Activated CD4-positive, alpha-beta memory T cell treated with anti-CD3 and anti-CD28 coated beads for 36 hours (primary cell): ENCODE results near the gene TRIM66. TPM values are rescaled to one million over a fixed set of nuclear protein-coding genes. Genes with fewer than 3 reads are reported as not detected.
A peak's percentile ranks its signal among the peaks of the same experiment; 100 is the strongest.

ENCODE experiments used
- CTCF ChIA-PET: fragments of 350-600 bp; sonication (Branson Sonifier 250); formaldehyde crosslinking; loops from one replicate; lab custom pipeline; 2021; ENCODE audit warnings: antibody characterized with exemption, inconsistent platforms; lab: Charles Lee
- POLR2A ChIA-PET: fragments of 350-600 bp; sonication (Branson Sonifier 250); formaldehyde crosslinking; loops from one replicate; lab custom pipeline; 2021; ENCODE audit warnings: antibody characterized with exemption; lab: Charles Lee
- DNase-seq: peaks from one replicate; pipeline ENCODE4 v3.0.0-alpha.2; 2020
- H3K27ac Mint-ChIP-seq: one replicate; pipeline ENCODE4 v1.8.0; 2021; ENCODE audit warnings: mixed read lengths
- H3K27me3 Mint-ChIP-seq: one replicate; pipeline ENCODE4 v1.8.0; 2021; ENCODE audit warnings: mixed read lengths
- H3K36me3 Mint-ChIP-seq: one replicate; pipeline ENCODE4 v1.8.0; 2021; ENCODE audit warnings: mixed read lengths
- H3K4me1 Mint-ChIP-seq: one replicate; pipeline ENCODE4 v1.8.0; 2021; ENCODE audit warnings: low read depth, mixed read lengths
- H3K4me3 Mint-ChIP-seq: one replicate; pipeline ENCODE4 v1.8.0; 2021; ENCODE audit warnings: mild to moderate bottlenecking, mixed read lengths
- H3K9me3 Mint-ChIP-seq: one replicate; pipeline ENCODE4 v1.8.0; 2021; ENCODE audit warnings: mixed read lengths
- intact Hi-C: fragments of 100-400 bp; cut with micrococcal nuclease; formaldehyde crosslinking; loops from one replicate; pipeline ENCODE4 v1.15.1; 2023
- total RNA-seq, 2 experiments: library from RNA; stranded (reverse); gene quantifications; one replicate each; pipeline ENCODE4 v1.2.3, GENCODE V29; 2021

TRIM66 gene
- total RNA-seq, 2 experiments from 2014 or later: 18.3 to 24.2 TPM

DNA sequence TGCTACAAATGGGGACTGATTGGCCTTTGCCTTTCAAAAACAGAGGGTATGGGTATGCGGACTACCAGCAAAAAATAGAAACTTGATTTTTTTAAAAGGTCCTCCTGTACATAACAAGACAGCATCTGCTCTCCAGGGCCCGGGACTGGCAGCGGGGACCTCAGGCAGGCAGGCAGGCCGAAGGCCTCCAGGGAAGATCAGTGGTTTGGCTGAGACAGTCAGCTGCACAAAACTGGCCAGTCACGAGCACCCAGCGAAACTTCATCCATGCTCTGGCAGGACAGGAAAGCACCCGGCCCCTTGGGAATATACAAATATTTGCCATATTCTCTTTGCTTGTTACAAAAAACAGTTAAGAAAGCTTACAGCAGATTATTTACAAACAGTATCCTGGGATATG is 11.1 kb upstream of the TRIM66 start:
- H3K4me3 Mint-ChIP-seq: no peak overlapping the region
- H3K27me3 Mint-ChIP-seq: no peaks in the 10 kb centered on the region
- H3K4me1 Mint-ChIP-seq: peaks cover 14% of the 10 kb centered on the region
- H3K9me3 Mint-ChIP-seq: no peaks in the 10 kb centered on the region
- H3K36me3 Mint-ChIP-seq: peaks cover 28% of the 10 kb centered on the region
- POLR2A ChIA-PET: no interaction called here
- H3K27ac Mint-ChIP-seq: no peak overlapping the region
- CTCF ChIA-PET: no interaction called here
- intact Hi-C loops: no loop called here
- DNase-seq: no peak

DNA sequence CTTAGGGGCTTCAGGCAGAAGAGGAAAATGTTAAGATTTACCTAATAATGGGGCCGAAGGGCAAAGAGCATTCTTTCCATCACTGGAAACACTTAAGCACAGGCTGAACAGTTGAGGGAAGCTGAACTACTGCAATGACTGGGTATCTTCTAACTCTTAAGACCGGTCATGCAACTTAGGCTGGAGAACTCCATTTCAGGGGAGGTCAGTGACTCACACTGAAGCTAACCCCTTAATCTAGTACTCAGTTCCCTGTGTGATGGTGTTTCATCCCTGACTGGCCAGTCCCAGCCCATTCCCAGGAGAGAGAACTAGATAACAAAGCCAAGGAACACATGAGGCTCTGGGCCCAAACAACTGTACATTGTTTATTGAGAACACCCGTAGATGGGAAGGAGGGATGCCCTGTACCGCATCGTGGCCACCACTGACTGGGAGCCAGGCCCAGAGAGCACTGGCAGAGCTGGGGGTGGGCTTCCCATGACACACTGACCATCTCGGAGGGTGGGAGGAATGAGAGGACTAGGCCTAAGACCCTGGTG is 10.6 kb upstream of the TRIM66 start:
- intact Hi-C loops: no loop called here
- CTCF ChIA-PET: no interaction called here

DNA sequence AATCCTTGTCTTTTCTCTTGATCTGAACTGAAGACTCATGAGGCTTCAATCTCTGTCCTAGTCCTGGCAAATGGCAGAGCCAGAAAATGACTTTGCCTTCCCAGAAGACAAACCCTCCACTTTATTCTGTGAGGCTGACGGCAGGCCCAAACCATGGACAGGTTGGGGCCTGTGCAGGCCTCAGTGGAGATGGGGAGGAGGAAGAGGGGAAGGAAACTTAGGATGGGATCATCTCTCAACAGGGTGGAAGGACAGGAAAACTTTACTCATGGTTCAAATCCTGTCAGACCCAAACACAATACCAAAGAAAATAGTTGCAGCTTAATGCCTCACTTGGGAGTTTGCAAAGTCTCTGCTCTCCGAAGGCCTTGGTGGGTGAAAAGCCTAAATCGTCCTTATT is 10.0 kb upstream of the TRIM66 start:
- POLR2A ChIA-PET: interaction anchor here (2.7 kb wide), 1 partner anchor 10 kb away, joined by 14 read pairs; the partner anchor contains the start of genes RPL27A and TRIM66
- no peak for DNase-seq

More for the DNA sequence above, 10.6 kb upstream of the TRIM66 start:
- no peak overlapping the region for H3K27ac Mint-ChIP-seq
- H3K4me1 Mint-ChIP-seq: peaks cover 19% of the 10 kb centered on the region
- H3K36me3 Mint-ChIP-seq: peaks cover 32% of the 10 kb centered on the region
- H3K27me3 Mint-ChIP-seq: no peaks in the 10 kb centered on the region
- no peak for DNase-seq
- POLR2A ChIA-PET: no interaction called here
- no peaks in the 10 kb centered on the region for H3K9me3 Mint-ChIP-seq
- no peak overlapping the region for H3K4me3 Mint-ChIP-seq

DNA sequence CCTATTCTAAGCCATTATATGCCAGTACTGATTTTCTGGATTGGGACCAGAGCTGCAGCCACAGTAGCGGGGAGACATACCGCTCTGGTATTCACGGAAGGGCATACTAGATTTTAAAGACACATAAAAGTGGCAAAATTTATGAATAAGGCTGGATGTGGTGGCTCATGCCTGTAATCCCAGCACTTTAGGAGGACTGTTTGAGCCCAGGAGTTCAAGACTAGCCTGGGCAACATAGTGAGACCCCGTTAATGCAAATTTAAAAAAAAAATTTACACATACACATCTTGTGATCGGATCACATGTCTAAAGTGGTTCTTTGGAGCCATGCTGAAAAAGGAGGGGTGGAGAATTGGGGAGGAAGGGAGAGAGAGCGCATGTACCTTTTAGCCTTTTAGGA is 9.1 kb upstream of the TRIM66 start:
- CTCF ChIA-PET: no interaction called here
- intact Hi-C loops: no loop called here
- peaks cover 43% of the 10 kb centered on the region for H3K36me3 Mint-ChIP-seq

More for the DNA sequence above, 10.0 kb upstream of the TRIM66 start:
- peaks cover 25% of the 10 kb centered on the region for H3K4me1 Mint-ChIP-seq
- intact Hi-C loops: no loop called here
- CTCF ChIA-PET: no interaction called here
- H3K9me3 Mint-ChIP-seq: no peaks in the 10 kb centered on the region
- no peak overlapping the region for H3K27ac Mint-ChIP-seq
- H3K4me3 Mint-ChIP-seq: no peak overlapping the region
- H3K27me3 Mint-ChIP-seq: no peaks in the 10 kb centered on the region
- H3K36me3 Mint-ChIP-seq: peaks cover 36% of the 10 kb centered on the region

DNA sequence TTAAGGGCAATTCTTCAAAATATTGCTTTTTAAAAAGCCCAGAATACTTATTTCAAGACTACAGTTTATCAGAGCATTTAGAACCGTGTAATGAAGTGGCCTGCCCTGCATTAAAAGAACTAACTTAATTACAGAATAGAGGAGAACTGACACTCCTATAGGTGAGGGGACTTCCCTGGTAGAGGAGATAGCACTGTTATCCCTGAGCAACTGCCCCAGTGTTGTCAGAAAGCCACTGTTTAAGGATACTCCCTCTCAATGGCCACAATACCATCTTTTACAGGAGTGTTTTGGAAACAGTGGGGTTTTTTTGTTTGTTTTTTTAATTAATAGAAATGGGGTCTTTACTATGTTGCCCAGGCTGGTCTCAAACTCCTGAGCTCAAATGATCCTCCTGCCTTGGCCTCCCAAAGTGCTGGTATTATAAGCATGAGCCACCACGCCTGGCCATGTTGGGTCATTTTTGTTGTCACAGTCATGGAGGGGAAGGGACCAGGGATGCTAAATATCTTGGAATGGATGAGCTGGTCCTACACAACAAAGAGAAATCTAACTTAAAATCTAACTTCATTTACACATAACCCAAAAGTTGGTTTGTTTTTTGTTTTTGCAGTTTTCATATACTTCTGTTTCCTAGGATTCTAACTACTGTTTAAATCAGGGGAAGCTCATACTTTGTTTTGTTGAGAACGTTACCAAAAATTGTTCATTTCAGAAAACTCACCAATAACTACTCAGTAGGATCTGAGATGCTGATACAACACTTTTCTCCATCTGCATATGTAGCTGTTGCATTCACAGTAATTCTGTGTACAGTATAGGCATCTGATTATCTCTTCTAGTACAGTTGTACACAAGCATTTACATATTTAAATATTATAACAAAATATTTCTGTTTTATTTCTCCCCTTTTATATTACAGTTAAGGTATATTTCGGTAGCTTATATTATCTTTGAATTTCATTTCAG is 8.2 kb upstream of the TRIM66 start:
- CTCF ChIA-PET: interaction anchor here (0.9 to 3.5 kb wide), 2 partner anchors 123 to 269 kb away, joined by 6 to 12 read pairs; no protein-coding TSS in a partner anchor
- peaks cover 41% of the 10 kb centered on the region for H3K4me1 Mint-ChIP-seq

More for the DNA sequence above, 9.1 kb upstream of the TRIM66 start:
- Mint-ChIP-seq H3K27ac (no peak overlapping the region), H3K4me3 (no peak overlapping the region), H3K4me1 (peaks cover 33% of the 10 kb centered on the region), H3K27me3 (no peaks in the 10 kb centered on the region), H3K9me3 (no peaks in the 10 kb centered on the region)
- POLR2A ChIA-PET: interaction anchor here (2.7 kb wide), 1 partner anchor 9 kb away, joined by 14 read pairs; the partner anchor contains the start of genes RPL27A and TRIM66
- DNase-seq: no peak

DNA sequence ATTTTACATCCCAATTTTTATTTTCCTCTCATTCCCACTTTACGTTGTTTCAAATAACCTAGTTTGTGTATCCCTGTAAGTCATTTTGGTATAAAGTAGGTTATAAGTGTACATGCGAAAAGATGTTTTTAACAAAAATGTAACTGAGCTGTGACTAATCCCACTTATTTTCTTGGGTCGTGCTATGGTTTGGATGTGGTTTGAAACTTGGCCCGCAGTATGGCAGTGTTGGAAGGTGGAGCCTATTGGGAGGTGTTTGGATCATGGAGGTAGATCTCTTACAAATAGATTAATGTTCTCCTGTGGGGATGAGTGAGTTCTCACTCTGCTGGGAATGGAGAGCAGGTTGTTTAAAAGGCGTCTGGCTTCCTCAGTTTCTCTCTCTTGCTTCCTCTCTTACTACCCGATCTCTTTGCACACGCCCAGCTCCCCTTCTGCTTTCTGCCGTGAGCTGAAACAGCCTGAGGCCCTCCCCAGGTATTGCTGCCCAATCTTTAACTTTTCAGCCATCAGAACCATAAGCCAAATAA is 7.3 kb upstream of the TRIM66 start:
- peak overlapping the region; percentile 88 for H3K27ac Mint-ChIP-seq
- peak overlapping the region; percentile 97 for H3K4me3 Mint-ChIP-seq
- POLR2A ChIA-PET: interaction anchor here (0.6 to 2.7 kb wide), 3 partner anchors 7 to 136 kb away, joined by 3 to 14 read pairs (median 4); partner anchors contain the start of genes RPL27A and TRIM66
- CTCF ChIA-PET: interaction anchor here (0.9 to 3.5 kb wide), 2 partner anchors 124 to 270 kb away, joined by 6 to 12 read pairs; no protein-coding TSS in a partner anchor
- intact Hi-C loops: loop anchor here (2.0 to 10.0 kb wide), 7 partner anchors 123 to 1765 kb away; partner anchors contain the start of genes ADM, AKIP1, AMPD3 and EIF3F
- H3K9me3 Mint-ChIP-seq: no peaks in the 10 kb centered on the region
- peaks cover 49% of the 10 kb centered on the region for H3K4me1 Mint-ChIP-seq
- H3K27me3 Mint-ChIP-seq: no peaks in the 10 kb centered on the region
- DNase-seq: peak; percentile 17
- H3K36me3 Mint-ChIP-seq: peaks cover 49% of the 10 kb centered on the region

More for the DNA sequence above, 8.2 kb upstream of the TRIM66 start:
- H3K9me3 Mint-ChIP-seq: no peaks in the 10 kb centered on the region
- no peak for DNase-seq
- POLR2A ChIA-PET: interaction anchor here (1.0 to 2.7 kb wide), 2 partner anchors 8 to 9 kb away, joined by 3 to 14 read pairs; partner anchors contain the start of genes RPL27A and TRIM66
- peaks cover 44% of the 10 kb centered on the region for H3K36me3 Mint-ChIP-seq
- peak overlapping the region; percentile 97 for H3K4me3 Mint-ChIP-seq
- no peaks in the 10 kb centered on the region for H3K27me3 Mint-ChIP-seq
- intact Hi-C loops: no loop called here
- no peak overlapping the region for H3K27ac Mint-ChIP-seq

DNA sequence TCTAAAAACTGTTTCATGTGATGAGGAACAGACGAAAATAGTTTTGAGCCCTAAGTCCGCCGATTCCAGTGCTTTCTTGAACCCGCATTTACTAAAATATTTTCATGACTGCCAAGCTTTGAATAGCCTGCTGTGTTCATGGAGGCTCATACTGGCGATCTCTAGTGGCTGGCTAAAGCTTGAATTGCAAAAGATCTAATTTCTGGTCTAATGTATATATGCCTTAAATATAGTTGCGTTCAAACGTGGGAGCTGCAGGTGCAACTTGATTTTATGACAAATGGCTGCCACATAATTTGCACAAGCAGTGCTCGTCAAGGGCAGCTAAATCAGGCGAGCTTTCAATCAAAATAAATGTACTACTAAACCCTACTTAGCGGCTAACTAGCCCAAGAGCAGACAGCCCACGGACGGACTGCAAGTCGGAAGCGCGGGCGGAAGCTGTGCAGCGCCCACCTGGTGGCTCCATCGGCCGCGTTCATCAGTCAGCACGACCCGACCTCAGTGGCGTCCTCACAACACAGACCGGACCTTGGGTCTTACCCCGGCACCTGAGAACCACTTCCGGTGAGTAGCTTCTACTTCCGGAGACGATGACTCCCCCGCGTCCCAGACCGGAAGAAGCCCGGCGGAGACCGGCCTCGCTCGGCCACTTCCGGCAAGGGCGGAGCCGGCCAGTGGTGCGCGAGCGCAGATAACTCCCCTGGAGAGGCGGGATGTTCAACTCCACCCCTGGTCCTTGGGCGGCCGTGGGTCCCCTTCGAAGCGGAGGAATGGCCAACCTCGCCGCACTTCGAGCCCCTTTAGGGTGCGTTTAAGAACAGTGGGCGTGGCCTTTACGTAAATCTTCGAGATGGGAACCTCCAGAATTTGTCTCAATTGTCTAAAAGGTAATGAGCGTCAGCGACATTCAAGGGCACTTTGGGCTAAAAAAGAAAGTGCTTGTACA is 6.2 kb upstream of the TRIM66 start:
- peak overlapping the region; percentile 88 for H3K27ac Mint-ChIP-seq
- intact Hi-C loops: loop anchor here (1.0 to 10.0 kb wide), 8 partner anchors 124 to 1766 kb away; partner anchors contain the start of genes ADM, AKIP1, AMPD3 and EIF3F
- peaks cover 57% of the 10 kb centered on the region for H3K4me1 Mint-ChIP-seq
- H3K27me3 Mint-ChIP-seq: no peaks in the 10 kb centered on the region
- CTCF ChIA-PET: interaction anchor here (1.1 to 3.5 kb wide), 2 partner anchors 271 to 450 kb away, joined by 4 to 12 read pairs; no protein-coding TSS in a partner anchor
- POLR2A ChIA-PET: interaction anchor here (0.5 to 1.5 kb wide), 5 partner anchors 8 to 286 kb away, joined by 3 to 6 read pairs (median 3); no protein-coding TSS in a partner anchor
- H3K9me3 Mint-ChIP-seq: no peaks in the 10 kb centered on the region
- peak overlapping the region; percentile 97 for H3K4me3 Mint-ChIP-seq
- peaks cover 57% of the 10 kb centered on the region for H3K36me3 Mint-ChIP-seq
- peak; percentile 94 for DNase-seq

DNA sequence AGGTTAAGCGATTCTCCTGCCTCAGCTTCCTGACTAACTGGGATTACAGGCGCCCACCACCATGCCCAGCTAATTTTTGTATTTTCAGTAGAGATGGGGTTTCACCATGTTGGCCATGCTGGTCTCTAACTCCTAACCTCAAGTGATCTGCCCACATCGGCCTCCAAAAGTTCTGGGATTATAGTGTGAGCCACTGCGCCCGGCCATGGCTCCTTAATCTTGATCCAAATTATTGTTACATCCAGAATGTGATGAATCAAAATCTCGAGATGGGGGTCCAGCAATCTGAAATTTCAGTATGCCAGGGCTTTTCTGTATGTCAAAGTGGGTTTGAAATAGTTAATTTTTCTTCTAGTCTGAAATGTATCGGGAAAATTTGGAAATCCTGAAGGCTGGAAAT is 3.9 kb upstream of the TRIM66 start:
- Mint-ChIP-seq H3K4me3 (no peak overlapping the region), H3K4me1 (peaks cover 61% of the 10 kb centered on the region), H3K27me3 (no peaks in the 10 kb centered on the region), H3K9me3 (no peaks in the 10 kb centered on the region), H3K27ac (peak overlapping the region; percentile 88), H3K36me3 (peaks cover 70% of the 10 kb centered on the region)
- POLR2A ChIA-PET: no interaction called here
- CTCF ChIA-PET: no interaction called here
- intact Hi-C loops: loop anchor here (10.0 kb wide), 4 partner anchors 702 to 1768 kb away; partner anchors contain the start of genes ADM, AMPD3 and EIF3F
- DNase-seq: no peak

DNA sequence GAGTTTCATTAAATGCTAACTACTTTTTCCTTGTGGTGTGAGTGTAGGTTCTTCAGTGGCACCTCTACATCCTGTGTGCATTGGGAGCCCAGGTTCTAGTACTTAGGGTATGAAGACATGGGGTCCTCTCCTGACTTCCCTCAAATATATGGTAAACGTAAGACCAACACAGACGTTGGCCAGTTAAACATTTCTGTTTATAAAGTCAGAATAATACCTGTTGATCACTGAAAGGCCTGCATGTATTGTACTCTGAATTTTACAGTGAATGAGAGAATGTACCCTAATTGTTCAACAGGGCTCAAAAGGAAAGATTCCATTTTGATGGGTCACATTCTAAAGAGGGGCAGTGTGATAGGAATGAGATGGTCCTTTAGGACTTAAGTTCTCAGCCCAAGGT is 3.4 kb upstream of the TRIM66 start:
- Mint-ChIP-seq H3K36me3 (peaks cover 69% of the 10 kb centered on the region), H3K27me3 (no peaks in the 10 kb centered on the region), H3K9me3 (no peaks in the 10 kb centered on the region), H3K4me3 (peak overlapping the region; percentile 27), H3K27ac (peak overlapping the region; percentile 88), H3K4me1 (peaks cover 62% of the 10 kb centered on the region)
- CTCF ChIA-PET: no interaction called here
- POLR2A ChIA-PET: no interaction called here
- intact Hi-C loops: loop anchor here (10.0 kb wide), 4 partner anchors 701 to 1769 kb away; partner anchors contain the start of genes ADM, AMPD3 and EIF3F
- DNase-seq: no peak

DNA sequence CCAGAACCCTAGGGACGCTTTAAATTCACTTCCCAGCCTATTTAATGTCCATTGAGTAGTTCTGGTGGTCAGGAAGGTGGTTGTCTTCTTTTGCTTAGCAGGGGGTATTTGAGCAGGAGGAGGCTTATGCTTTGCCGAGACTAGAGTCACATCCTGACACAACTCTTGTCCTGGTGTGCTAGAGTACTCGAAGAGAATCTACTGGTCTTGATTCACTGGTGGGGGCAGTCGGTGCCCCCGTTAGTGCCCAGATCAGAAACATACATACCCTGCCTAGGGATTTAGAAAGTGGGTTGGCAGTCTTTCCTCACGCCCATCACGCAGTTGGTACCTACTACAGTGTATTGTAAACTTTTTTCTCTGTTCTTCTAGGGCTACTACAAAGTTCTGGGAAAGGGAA is 2.8 kb upstream of the TRIM66 start:
- DNase-seq: no peak
- Mint-ChIP-seq H3K9me3 (no peaks in the 10 kb centered on the region), H3K4me1 (peaks cover 66% of the 10 kb centered on the region), H3K4me3 (peak overlapping the region; percentile 94), H3K36me3 (peaks cover 74% of the 10 kb centered on the region), H3K27ac (peak overlapping the region; percentile 88), H3K27me3 (no peaks in the 10 kb centered on the region)
- POLR2A ChIA-PET: no interaction called here
- intact Hi-C loops: loop anchor here (10.0 kb wide), 4 partner anchors 701 to 1769 kb away; partner anchors contain the start of genes ADM, AMPD3 and EIF3F
- CTCF ChIA-PET: no interaction called here
